Uterus (tissue), 4 donors: Measurements from ENCODE around the gene FBXO17. TPM values are rescaled to one million over a fixed set of nuclear protein-coding genes. Genes with fewer than 3 reads are reported as not detected.

ENCODE experiments used
- DNase-seq, 2 donors: peaks; one replicate each; pipeline ENCODE4 v3.0.0-alpha.2; 2019 to 2020
- H3K27ac ChIP-seq, 2 donors: fragments of 200-600 bp; sonication (generic); 1 replicate in 1 of 2; 2 replicates in 1 of 2; pipeline ENCODE4 v1.5.1; 2016 to 2018
- H3K27me3 ChIP-seq, 2 donors: fragments of 200-600 bp; sonication (generic); one replicate each; pipeline ENCODE4 v1.5.1; 2018 to 2019; ENCODE audit warnings: control low read depth in 1 of 2
- H3K36me3 ChIP-seq, 2 donors: fragments of 200-600 bp; sonication (generic); one replicate each; pipeline ENCODE4 v1.5.1; 2019; ENCODE audit warnings: control low read depth in 1 of 2
- H3K4me1 ChIP-seq, 2 donors: fragments of 200-600 bp; sonication (generic); one replicate each; pipeline ENCODE4 v1.5.1; 2018 to 2019; ENCODE audit warnings: control low read depth in 1 of 2
- H3K4me3 ChIP-seq, 2 donors: fragments of 200-600 bp; sonication (generic); 1 replicate in 1 of 2; 2 replicates in 1 of 2; pipeline ENCODE4 v1.5.1; 2018 to 2019; ENCODE audit warnings: mild to moderate bottlenecking in 1 of 2
- H3K9me3 ChIP-seq, 2 donors: fragments of 200-600 bp; sonication (generic); one replicate each; pipeline ENCODE4 v1.5.1; 2019; ENCODE audit warnings: control low read depth in 1 of 2
- CTCF ChIP-seq, 4 experiments: fragments of 200-600 bp in 2 of 4; fragments of 450-650 bp in 2 of 4; sonication (generic) in 2 of 4; IDR thresholded peaks; one replicate each; pipeline ENCODE4 v1.5.1; 2016 to 2019; ENCODE audit warnings: antibody characterized with exemption in 4 of 4, mild to moderate bottlenecking in 2 of 4, moderate library complexity in 1 of 4
- POLR2A ChIP-seq, 2 donors: fragments of 450-650 bp; IDR thresholded peaks; one replicate each; pipeline ENCODE4 v1.6.1; 2016; ENCODE audit warnings: antibody characterized with exemption in 2 of 2, mild to moderate bottlenecking in 1 of 2, moderate library complexity in 1 of 2
- intact Hi-C: fragments of 100-400 bp; cut with DNase I; formaldehyde crosslinking; loops from one replicate; pipeline ENCODE4 v1.15.1; 2023; ENCODE audit warnings: low total_unique reads
- total RNA-seq, 4 donors: library from RNA; depleted of rRNA in 3 of 4; stranded (reverse); fragments of >200 nt in 3 of 4; gene quantifications; one replicate each; pipeline versions ENCODE4 v1.1.0 to v1.2.4, GENCODE V29; 2014 to 2023
- donor health status: DM: yes; HTN: yes; CAD: no.

The FBXO17 gene
- total RNA-seq, 4 donors from 2014 or later = 3.8 to 47.6 (median 36.7) TPM

- no peak for DNase-seq
- no peak for TF ChIP-seq CTCF (IDR thresholded peaks at IDR 0.05)
- TF ChIP-seq POLR2A (IDR thresholded peaks at IDR 0.05) = no peak
- Histone ChIP-seq H3K27me3 (no peaks in the 10 kb centered on the region), H3K4me3 (no peak overlapping the region), H3K4me1 (no peaks in the 10 kb centered on the region), H3K27ac (no peak overlapping the region), H3K36me3 (no peaks in the 10 kb centered on the region), H3K9me3 (no peaks in the 10 kb centered on the region)
- intact Hi-C loops = no loop called here
These were observed 15.9 kb downstream of the FBXO17 start for GRCh38 chr19:38959618-38960017.

- no peak overlapping the region for H3K27ac ChIP-seq
- DNase-seq = no peak
- H3K36me3 ChIP-seq = no peaks in the 10 kb centered on the region
- H3K27me3 ChIP-seq = no peaks in the 10 kb centered on the region
- H3K9me3 ChIP-seq = no peaks in the 10 kb centered on the region
- H3K4me3 ChIP-seq = no peak overlapping the region
- TF ChIP-seq POLR2A (IDR thresholded peaks at IDR 0.05) (no peak), CTCF (IDR thresholded peaks at IDR 0.05) (no peak)
- H3K4me1 ChIP-seq = no peaks in the 10 kb centered on the region
- intact Hi-C loops = no loop called here
These were observed 17.2 kb downstream of the FBXO17 start for GRCh38 chr19:38958301-38958700.

GRCh38 chr19:38956264-38956663 is 19.3 kb downstream of the FBXO17 start:
- no peak for DNase-seq
- Histone ChIP-seq H3K9me3 (no peaks in the 10 kb centered on the region), H3K4me3 (no peak overlapping the region), H3K27me3 (no peaks in the 10 kb centered on the region), H3K4me1 (no peaks in the 10 kb centered on the region), H3K36me3 (no peaks in the 10 kb centered on the region), H3K27ac (no peak overlapping the region)
- intact Hi-C loops = no loop called here
- TF ChIP-seq POLR2A (IDR thresholded peaks at IDR 0.05) = no peak
- no peak for TF ChIP-seq CTCF (IDR thresholded peaks at IDR 0.05)

GRCh38 chr19:38953677-38954076 is 21.9 kb downstream of the FBXO17 start:
- Histone ChIP-seq H3K27me3 (no peaks in the 10 kb centered on the region), H3K36me3 (no peaks in the 10 kb centered on the region), H3K9me3 (no peaks in the 10 kb centered on the region), H3K4me3 (no peak overlapping the region), H3K4me1 (peaks cover 0 to 4% of the 10 kb centered on the region in 2 donors), H3K27ac (no peak overlapping the region)
- intact Hi-C loops = no loop called here
- DNase-seq = no peak
- TF ChIP-seq CTCF (IDR thresholded peaks at IDR 0.05) = no peak

- no peak for TF ChIP-seq POLR2A (IDR thresholded peaks at IDR 0.05)
- no peak for TF ChIP-seq CTCF (IDR thresholded peaks at IDR 0.05)
- no peak overlapping the region for H3K27ac ChIP-seq
- H3K9me3 ChIP-seq = no peaks in the 10 kb centered on the region
- H3K4me1 ChIP-seq = peaks cover 0 to 4% of the 10 kb centered on the region in 2 donors
- no peaks in the 10 kb centered on the region for H3K36me3 ChIP-seq
- no peak overlapping the region for H3K4me3 ChIP-seq
- DNase-seq = no peak
- intact Hi-C loops = no loop called here
- no peaks in the 10 kb centered on the region for H3K27me3 ChIP-seq
These were observed 23.0 kb downstream of the FBXO17 start for GRCh38 chr19:38952395-38953165.
